ENCODE results near the gene SOSTDC1. TPM values are rescaled to one million over a fixed set of nuclear protein-coding genes. Genes with fewer than 3 reads are reported as not detected.

Gene SOSTDC1
- total RNA-seq, 1 experiment from 2014 or later = 0.20 TPM

GRCh38 chr7:16420329-16420648 lies 45.2 kb downstream of the SOSTDC1 start (continued):
- TF ChIP-seq ZNF274 (IDR thresholded peaks at IDR 0.05; ENCODE audit: low read depth, low read length) = no peak
- TF ChIP-seq RAD21 (IDR thresholded peaks at IDR 0.05; ENCODE audit: low read depth) = no peak
- TF ChIP-seq YY1 (IDR thresholded peaks at IDR 0.05; ENCODE audit: extremely low read depth, insufficient replicate concordance, low read depth, low read length) = no peak
- TF ChIP-seq EZH2phosphoT487 (IDR thresholded peaks at IDR 0.05; ENCODE audit: borderline replicate concordance) = no peak

GRCh38 chr7:16419859-16420258 lies 45.7 kb downstream of the SOSTDC1 start:
- Histone ChIP-seq H3K27ac (ENCODE audit: low read depth, low read length) (peak overlapping the region; percentile 90), H3K4me3 (replicated peaks in 1 of 2; ENCODE audit: low read depth in 1 of 2, low read length in 2 of 2) (peak overlapping the region; percentile 53 to 60), H4K20me1 (ENCODE audit: insufficient read depth) (no peaks in the 10 kb centered on the region), H3K9ac (ENCODE audit: low read length) (peak overlapping the region; percentile 64), H3K9me2 (ENCODE audit: insufficient read depth) (no peaks in the 10 kb centered on the region), H3K4me1 (ENCODE audit: control insufficient read depth in 1 of 2, insufficient read depth in 2 of 2, low read length in 2 of 2) (peaks cover 11 to 23% of the 10 kb centered on the region in 2 experiments), H3K27me3 (ENCODE audit: insufficient read depth, low read length) (no peaks in the 10 kb centered on the region), H3K79me2 (ENCODE audit: insufficient read depth, low read length) (no peaks in the 10 kb centered on the region), H3K4me2 (ENCODE audit: low read length) (peak overlapping the region; percentile 69), H2AFZ (ENCODE audit: low read depth, low read length, poor library complexity, severe bottlenecking) (no peak overlapping the region), H3K36me3 (ENCODE audit: control insufficient read depth in 1 of 2, insufficient read depth in 2 of 2, low read length in 2 of 2) (no peaks in the 10 kb centered on the region), H3K9me3 (ENCODE audit: control insufficient read depth in 1 of 2, insufficient read depth in 1 of 2, low read depth in 1 of 2, low read length in 2 of 2) (no peaks in the 10 kb centered on the region)
- CTCF ChIA-PET = interaction anchor here (1.4 kb wide), 1 partner anchor 12 kb away, joined by 3 read pairs; no protein-coding TSS in a partner anchor
- intact Hi-C loops (cut with micrococcal nuclease) = no loop called here
- no peak for DNase-seq (ENCODE audit: low read depth, low spot score)
- RAD21 ChIA-PET (ENCODE audit: low non-redundant PET in 1 of 2, low total read pairs in 2 of 2, uncharacterized antibody in 2 of 2, unreplicated experiment in 2 of 2) = no interaction called here
- POLR2A ChIA-PET = interaction anchor here (0.6 to 1.3 kb wide), 2 partner anchors 15 to 145 kb away, joined by 3 to 7 read pairs; no protein-coding TSS in a partner anchor
- BruUV-seq (replicated peaks) = TSS peak; percentile 69
- ATAC-seq = no peak
- no peak for TF ChIP-seq YY1 (IDR thresholded peaks at IDR 0.05; ENCODE audit: extremely low read depth, insufficient replicate concordance, low read depth, low read length)
- no peak for TF ChIP-seq ELF1 (IDR thresholded peaks at IDR 0.05; ENCODE audit: borderline replicate concordance, low read depth)
- no peak for TF ChIP-seq RAD21 (IDR thresholded peaks at IDR 0.05; ENCODE audit: low read depth)
- TF ChIP-seq EZH2 (IDR thresholded peaks at IDR 0.05) = no peak
- TF ChIP-seq EGR1 (IDR thresholded peaks at IDR 0.05; ENCODE audit: low read depth) = no peak
- TF ChIP-seq EZH2phosphoT487 (IDR thresholded peaks at IDR 0.05; ENCODE audit: borderline replicate concordance) = no peak
- TF ChIP-seq POLR2AphosphoS5 (IDR thresholded peaks at IDR 0.05; ENCODE audit: low read depth, low read length) = no peak
- TF ChIP-seq JUND (IDR thresholded peaks at IDR 0.05) = no peak
- TF ChIP-seq POLR2A (IDR thresholded peaks at IDR 0.05; ENCODE audit: borderline replicate concordance, extremely low read depth, insufficient read depth, insufficient read length) = no peak
- TF ChIP-seq ZFX (IDR thresholded peaks at IDR 0.05) = no peak
- TF ChIP-seq CBX3 (IDR thresholded peaks at IDR 0.05; ENCODE audit: low read depth) = no peak
- TF ChIP-seq CTCF (IDR thresholded peaks at IDR 0.05 in 2 of 3, conservative IDR thresholded peaks at IDR 0.05 in 1 of 3; ENCODE audit: borderline replicate concordance in 1 of 3, insufficient read depth in 1 of 3, low read depth in 2 of 3, low read length in 2 of 3) = no peak
- TF ChIP-seq ATF3 (IDR thresholded peaks at IDR 0.05) = no peak
- no peak for TF ChIP-seq SP1 (IDR thresholded peaks at IDR 0.05; ENCODE audit: low read depth)
- TF ChIP-seq CEBPB (IDR thresholded peaks at IDR 0.05; ENCODE audit: low read depth) = no peak
